Esophagus squamous epithelium (tissue), 5 donors: ENCODE data around the gene ZNF783. TPM values are rescaled to one million over a fixed set of nuclear protein-coding genes. Genes with fewer than 3 reads are reported as not detected.
"Not testable (repeated sequence)": the region's sequence is repeated elsewhere in the genome, so short reads cannot be mapped to it uniquely, and the experiment has no call there.

ENCODE experiments used
- DNase-seq: peaks from one replicate; lab custom pipeline; 2025; lab: John Stamatoyannopoulos, UW
- H3K27ac ChIP-seq, 4 donors: fragments of 200-600 bp; sonication (generic); one replicate each; pipeline ENCODE4 v1.5.1; 2016 to 2019; ENCODE audit warnings: mild to moderate bottlenecking in 1 of 4
- H3K27me3 ChIP-seq, 4 donors: fragments of 200-600 bp; sonication (generic); 1 replicate in 3 of 4; 2 replicates in 1 of 4; pipeline versions ENCODE4 v1.5.1 to v1.6.0; 2017 to 2021; ENCODE audit warnings: antibody characterized with exemption in 1 of 4
- H3K36me3 ChIP-seq, 3 donors: fragments of 200-600 bp; sonication (generic); one replicate each; pipeline ENCODE4 v1.5.1; 2016 to 2019
- H3K4me1 ChIP-seq, 3 donors: fragments of 200-600 bp; sonication (generic); one replicate each; pipeline ENCODE4 v1.5.1; 2017 to 2019
- H3K4me3 ChIP-seq, 4 donors: fragments of 200-600 bp; sonication (generic); 1 replicate in 3 of 4; 2 replicates in 1 of 4; pipeline ENCODE4 v1.5.1; 2016 to 2019; ENCODE audit warnings: mild to moderate bottlenecking in 2 of 4, moderate library complexity in 1 of 4
- H3K9me3 ChIP-seq, 3 donors: fragments of 200-600 bp; sonication (generic); one replicate each; pipeline ENCODE4 v1.5.1; 2016 to 2019
- POLR2A ChIP-seq, 4 donors: fragments of 450-650 bp; IDR thresholded peaks; one replicate each; pipeline ENCODE4 v1.6.1; 2017; ENCODE audit warnings: antibody characterized with exemption in 4 of 4, mild to moderate bottlenecking in 4 of 4, moderate library complexity in 3 of 4
- WGBS, 2 donors: methylation state at CpG; one replicate each; pipeline ENCODE4 v1.1.5; 2018; 5-methylcytosine and 5-hydroxymethylcytosine counted together
- intact Hi-C: fragments of 100-400 bp; cut with DNase I; formaldehyde crosslinking; loops from one replicate; pipeline ENCODE4 v1.15.0; 2022
- small RNA-seq, 4 donors: library from RNA; depleted of rRNA; stranded (forward); fragments of <200 nt; gene quantifications; one replicate each; pipeline ENCODE3, GENCODE V24; 2016
- total RNA-seq, 4 donors: library from RNA; depleted of rRNA; stranded (reverse); fragments of >200 nt; gene quantifications; one replicate each; pipeline ENCODE4 v1.1.0, GENCODE V29; 2016
- TF ChIP-seq, protein P1 (sequence below), 6 experiments: fragments of 450-650 bp in 4 of 6; fragments of 200-600 bp in 2 of 6; sonication (generic) in 2 of 6; IDR thresholded peaks; one replicate each; pipeline ENCODE4 v1.5.1; 2016 to 2019; ENCODE audit warnings: antibody characterized with exemption in 6 of 6, mild to moderate bottlenecking in 4 of 6, moderate library complexity in 4 of 6
- donor health status: DM: yes; HTN: yes; CAD: no.

Gene ZNF783
- total RNA-seq, 4 donors from 2014 or later = 3.1 to 15.6 (median 4.8) TPM

GRCh38 chr7:149330914-149331567, 69.0 kb downstream of the ZNF783 start:
- Histone ChIP-seq H3K4me3 (no peak overlapping the region), H3K27ac (no peak overlapping the region), H3K4me1 (no peaks in the 10 kb centered on the region), H3K9me3 (no peaks in the 10 kb centered on the region), H3K36me3 (no peaks in the 10 kb centered on the region), H3K27me3 (peaks cover 0 to 4% (median 0%) of the 10 kb centered on the region in 4 donors)
- TF ChIP-seq, protein P1, sequence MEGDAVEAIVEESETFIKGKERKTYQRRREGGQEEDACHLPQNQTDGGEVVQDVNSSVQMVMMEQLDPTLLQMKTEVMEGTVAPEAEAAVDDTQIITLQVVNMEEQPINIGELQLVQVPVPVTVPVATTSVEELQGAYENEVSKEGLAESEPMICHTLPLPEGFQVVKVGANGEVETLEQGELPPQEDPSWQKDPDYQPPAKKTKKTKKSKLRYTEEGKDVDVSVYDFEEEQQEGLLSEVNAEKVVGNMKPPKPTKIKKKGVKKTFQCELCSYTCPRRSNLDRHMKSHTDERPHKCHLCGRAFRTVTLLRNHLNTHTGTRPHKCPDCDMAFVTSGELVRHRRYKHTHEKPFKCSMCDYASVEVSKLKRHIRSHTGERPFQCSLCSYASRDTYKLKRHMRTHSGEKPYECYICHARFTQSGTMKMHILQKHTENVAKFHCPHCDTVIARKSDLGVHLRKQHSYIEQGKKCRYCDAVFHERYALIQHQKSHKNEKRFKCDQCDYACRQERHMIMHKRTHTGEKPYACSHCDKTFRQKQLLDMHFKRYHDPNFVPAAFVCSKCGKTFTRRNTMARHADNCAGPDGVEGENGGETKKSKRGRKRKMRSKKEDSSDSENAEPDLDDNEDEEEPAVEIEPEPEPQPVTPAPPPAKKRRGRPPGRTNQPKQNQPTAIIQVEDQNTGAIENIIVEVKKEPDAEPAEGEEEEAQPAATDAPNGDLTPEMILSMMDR (IDR thresholded peaks at IDR 0.05) = no peak
- no peak for TF ChIP-seq POLR2A (IDR thresholded peaks at IDR 0.05)
- WGBS, 2 donors = 70 to 92% methylated on average over 2 of the region's 2 CpGs
- intact Hi-C loops = no loop called here
- no peak for DNase-seq

- H3K36me3 ChIP-seq, intact Hi-C loops, DNase-seq, H3K4me3 ChIP-seq, H3K9me3 ChIP-seq, H3K4me1 ChIP-seq, H3K27me3 ChIP-seq, H3K27ac ChIP-seq: not testable (repeated sequence)
- WGBS, 2 donors = 61 to 64% methylated on average over 9 to 11 of the region's 18 CpGs
These were observed 70.8 kb downstream of the ZNF783 start for GRCh38 chr7:149332602-149333320.

- Histone ChIP-seq H3K9me3 (no peaks in the 10 kb centered on the region), H3K36me3 (no peaks in the 10 kb centered on the region), H3K27ac (no peak overlapping the region), H3K4me1 (no peaks in the 10 kb centered on the region), H3K27me3 (peaks cover 0 to 4% (median 0%) of the 10 kb centered on the region in 4 donors), H3K4me3 (no peak overlapping the region)
- DNase-seq = no peak
- intact Hi-C loops = no loop called here
- TF ChIP-seq POLR2A (IDR thresholded peaks at IDR 0.05) = no peak
- TF ChIP-seq, protein P1 (IDR thresholded peaks at IDR 0.05) = no peak
These were observed 71.3 kb downstream of the ZNF783 start for GRCh38 chr7:149333321-149333717.

GRCh38 chr7:149334219-149334618, 72.2 kb downstream of the ZNF783 start:
- no peak for DNase-seq
- H3K4me1 ChIP-seq = no peaks in the 10 kb centered on the region
- H3K4me3 ChIP-seq = no peak overlapping the region
- intact Hi-C loops = no loop called here
- H3K27ac ChIP-seq = no peak overlapping the region
- no peaks in the 10 kb centered on the region for H3K36me3 ChIP-seq
- 69 to 79% methylated on average over 2 of the region's 2 CpGs for WGBS, 2 donors
- peaks cover 0 to 4% (median 0%) of the 10 kb centered on the region in 4 donors for H3K27me3 ChIP-seq
- H3K9me3 ChIP-seq = no peaks in the 10 kb centered on the region
- TF ChIP-seq POLR2A (IDR thresholded peaks at IDR 0.05) = no peak
- TF ChIP-seq, protein P1 (IDR thresholded peaks at IDR 0.05) = no peak

Small RNAs within 50 kb of the gene (small RNA-seq; reads per million reads assigned to genes)
- gene AC004941.2 = 0 reads per million in 4 donors

Other genes with a start within 250 kb of the ZNF783 start
- gene PDIA4, start 233.7 kb upstream of the ZNF783 start, total RNA-seq = 100 to 1,000 TPM in 1 of 4 donors, 10 to 100 TPM in 3; 40.6 to 105 (median 86.1) TPM
- 10 to 100 TPM in 1 of 4 donors, 1 to 10 TPM in 3; 3.5 to 11.4 (median 6.1) TPM for gene ZNF786, start 171.5 kb upstream of the ZNF783 start, total RNA-seq
- 1 to 10 TPM; 1.8 to 4.8 (median 3.7) TPM for gene ZNF425, start 135.9 kb upstream of the ZNF783 start, total RNA-seq
- 10 to 100 TPM in 3 of 4 donors, 1 to 10 TPM in 1; 8.9 to 20.8 (median 12.6) TPM for gene ZNF398, start 114.7 kb upstream of the ZNF783 start, total RNA-seq
- 10 to 100 TPM; 13.9 to 21.7 (median 16.9) TPM for gene ZNF282, start 66.7 kb upstream of the ZNF783 start, total RNA-seq
- gene ZNF212, start 22.5 kb upstream of the ZNF783 start, total RNA-seq = 10 to 100 TPM in 2 of 4 donors, 1 to 10 TPM in 2; 8.0 to 11.1 (median 10.2) TPM
- 1 to 10 TPM; 4.6 to 9.7 (median 7.8) TPM for gene ZNF777, start 198.9 kb downstream of the ZNF783 start, total RNA-seq
- 10 to 100 TPM in 3 of 4 donors, 1 to 10 TPM in 1; 9.8 to 16.2 (median 12.5) TPM for gene ZNF746, start 235.6 kb downstream of the ZNF783 start, total RNA-seq